H1 (cell line): ENCODE data around the gene CRCP. TPM values are rescaled to one million over a fixed set of nuclear protein-coding genes. Genes with fewer than 3 reads are reported as not detected.

Experiments
- CREB1 ChIP-seq: IDR thresholded peaks from 2 replicates; pipeline ENCODE4 v1.6.1; 2012; ENCODE audit warnings: inconsistent platforms
- HDAC6 ChIP-seq: IDR thresholded peaks from one replicate; pipeline ENCODE4 v1.7.1; 2012; ENCODE audit warnings: low read depth, mild to moderate bottlenecking, inconsistent platforms, low read length, moderate library complexity
- SP2 ChIP-seq: IDR thresholded peaks from 2 replicates; pipeline ENCODE4 v1.6.1; 2012; ENCODE audit warnings: mild to moderate bottlenecking, low read length, inconsistent platforms
- TAF1 ChIP-seq: IDR thresholded peaks from 2 replicates; pipeline ENCODE4 v1.6.1; 2011; ENCODE audit warnings: mild to moderate bottlenecking, low read depth, low read length
- polyA plus RNA-seq, 7 experiments: library from polyadenylated mRNA; depleted of rRNA in 3 of 7; stranded (reverse) in 5 of 7; unstranded in 2 of 7; fragments of >200 nt in 5 of 7; fragments of 200-250 nt in 2 of 7; gene quantifications; 1 replicate in 5 of 7; 2 replicates in 1 of 7; 4 replicates in 1 of 7; pipeline versions ENCODE4 v1.2.1 to v1.2.3, GENCODE V29; 2011 to 2013; ENCODE audit warnings: missing spikeins in 2 of 7, mixed read lengths in 2 of 7
- total RNA-seq: library from RNA; stranded (reverse); fragmentation: NEBNext Ultra II Directional; extraction: Animal tissue kit (Norgen Biotek cat#: 25700); gene quantifications from 2 replicates; pipeline ENCODE4 v1.2.1, GENCODE V29; 2021
- TF ChIP-seq, protein P1 (sequence below): fragments of 300-600 bp; sonication (generic); IDR thresholded peaks from 2 replicates; pipeline ENCODE4 v1.7.1; 2012; ENCODE audit warnings: low read length, moderate library complexity, mild to moderate bottlenecking, inconsistent platforms; ENCODE audit not compliant: insufficient replicate concordance
- TF ChIP-seq, protein P2 (sequence below): IDR thresholded peaks from 2 replicates; pipeline ENCODE4 v1.6.1; 2011; ENCODE audit warnings: low read length, improper control_type of control experiment
- TF ChIP-seq, protein P3 (sequence below): IDR thresholded peaks from 2 replicates; pipeline ENCODE4 v1.6.1; 2011; ENCODE audit warnings: low read depth, mild to moderate bottlenecking, low read length; ENCODE audit not compliant: insufficient read depth

Gene CRCP
- total and polyA plus RNA-seq, 2 of the 8 experiments (the other 6 are each of a cell fraction or from before 2014, with no cell fraction given), result 15.0 to 29.3 TPM

DNA sequence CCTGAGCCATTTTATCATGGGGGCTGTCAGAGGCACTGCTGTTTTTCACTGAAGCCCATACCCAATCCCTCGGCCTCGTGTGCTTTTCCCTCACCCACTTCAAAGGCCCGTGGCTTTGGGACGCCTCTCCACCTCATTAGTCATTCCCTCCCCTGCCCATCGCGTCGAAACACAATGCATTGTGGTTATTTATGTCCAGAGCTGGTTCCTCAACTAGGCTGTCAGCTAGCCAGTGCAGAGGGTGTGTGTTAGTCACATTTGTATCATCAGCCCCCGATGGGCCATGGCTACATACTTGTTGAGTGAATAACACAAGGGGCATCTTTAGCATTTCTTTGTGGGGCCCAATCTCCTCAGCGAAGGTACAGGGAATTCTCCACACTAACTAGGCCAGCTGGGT is 3.8 kb upstream of the CRCP start (continued):
- TF ChIP-seq, protein P1, sequence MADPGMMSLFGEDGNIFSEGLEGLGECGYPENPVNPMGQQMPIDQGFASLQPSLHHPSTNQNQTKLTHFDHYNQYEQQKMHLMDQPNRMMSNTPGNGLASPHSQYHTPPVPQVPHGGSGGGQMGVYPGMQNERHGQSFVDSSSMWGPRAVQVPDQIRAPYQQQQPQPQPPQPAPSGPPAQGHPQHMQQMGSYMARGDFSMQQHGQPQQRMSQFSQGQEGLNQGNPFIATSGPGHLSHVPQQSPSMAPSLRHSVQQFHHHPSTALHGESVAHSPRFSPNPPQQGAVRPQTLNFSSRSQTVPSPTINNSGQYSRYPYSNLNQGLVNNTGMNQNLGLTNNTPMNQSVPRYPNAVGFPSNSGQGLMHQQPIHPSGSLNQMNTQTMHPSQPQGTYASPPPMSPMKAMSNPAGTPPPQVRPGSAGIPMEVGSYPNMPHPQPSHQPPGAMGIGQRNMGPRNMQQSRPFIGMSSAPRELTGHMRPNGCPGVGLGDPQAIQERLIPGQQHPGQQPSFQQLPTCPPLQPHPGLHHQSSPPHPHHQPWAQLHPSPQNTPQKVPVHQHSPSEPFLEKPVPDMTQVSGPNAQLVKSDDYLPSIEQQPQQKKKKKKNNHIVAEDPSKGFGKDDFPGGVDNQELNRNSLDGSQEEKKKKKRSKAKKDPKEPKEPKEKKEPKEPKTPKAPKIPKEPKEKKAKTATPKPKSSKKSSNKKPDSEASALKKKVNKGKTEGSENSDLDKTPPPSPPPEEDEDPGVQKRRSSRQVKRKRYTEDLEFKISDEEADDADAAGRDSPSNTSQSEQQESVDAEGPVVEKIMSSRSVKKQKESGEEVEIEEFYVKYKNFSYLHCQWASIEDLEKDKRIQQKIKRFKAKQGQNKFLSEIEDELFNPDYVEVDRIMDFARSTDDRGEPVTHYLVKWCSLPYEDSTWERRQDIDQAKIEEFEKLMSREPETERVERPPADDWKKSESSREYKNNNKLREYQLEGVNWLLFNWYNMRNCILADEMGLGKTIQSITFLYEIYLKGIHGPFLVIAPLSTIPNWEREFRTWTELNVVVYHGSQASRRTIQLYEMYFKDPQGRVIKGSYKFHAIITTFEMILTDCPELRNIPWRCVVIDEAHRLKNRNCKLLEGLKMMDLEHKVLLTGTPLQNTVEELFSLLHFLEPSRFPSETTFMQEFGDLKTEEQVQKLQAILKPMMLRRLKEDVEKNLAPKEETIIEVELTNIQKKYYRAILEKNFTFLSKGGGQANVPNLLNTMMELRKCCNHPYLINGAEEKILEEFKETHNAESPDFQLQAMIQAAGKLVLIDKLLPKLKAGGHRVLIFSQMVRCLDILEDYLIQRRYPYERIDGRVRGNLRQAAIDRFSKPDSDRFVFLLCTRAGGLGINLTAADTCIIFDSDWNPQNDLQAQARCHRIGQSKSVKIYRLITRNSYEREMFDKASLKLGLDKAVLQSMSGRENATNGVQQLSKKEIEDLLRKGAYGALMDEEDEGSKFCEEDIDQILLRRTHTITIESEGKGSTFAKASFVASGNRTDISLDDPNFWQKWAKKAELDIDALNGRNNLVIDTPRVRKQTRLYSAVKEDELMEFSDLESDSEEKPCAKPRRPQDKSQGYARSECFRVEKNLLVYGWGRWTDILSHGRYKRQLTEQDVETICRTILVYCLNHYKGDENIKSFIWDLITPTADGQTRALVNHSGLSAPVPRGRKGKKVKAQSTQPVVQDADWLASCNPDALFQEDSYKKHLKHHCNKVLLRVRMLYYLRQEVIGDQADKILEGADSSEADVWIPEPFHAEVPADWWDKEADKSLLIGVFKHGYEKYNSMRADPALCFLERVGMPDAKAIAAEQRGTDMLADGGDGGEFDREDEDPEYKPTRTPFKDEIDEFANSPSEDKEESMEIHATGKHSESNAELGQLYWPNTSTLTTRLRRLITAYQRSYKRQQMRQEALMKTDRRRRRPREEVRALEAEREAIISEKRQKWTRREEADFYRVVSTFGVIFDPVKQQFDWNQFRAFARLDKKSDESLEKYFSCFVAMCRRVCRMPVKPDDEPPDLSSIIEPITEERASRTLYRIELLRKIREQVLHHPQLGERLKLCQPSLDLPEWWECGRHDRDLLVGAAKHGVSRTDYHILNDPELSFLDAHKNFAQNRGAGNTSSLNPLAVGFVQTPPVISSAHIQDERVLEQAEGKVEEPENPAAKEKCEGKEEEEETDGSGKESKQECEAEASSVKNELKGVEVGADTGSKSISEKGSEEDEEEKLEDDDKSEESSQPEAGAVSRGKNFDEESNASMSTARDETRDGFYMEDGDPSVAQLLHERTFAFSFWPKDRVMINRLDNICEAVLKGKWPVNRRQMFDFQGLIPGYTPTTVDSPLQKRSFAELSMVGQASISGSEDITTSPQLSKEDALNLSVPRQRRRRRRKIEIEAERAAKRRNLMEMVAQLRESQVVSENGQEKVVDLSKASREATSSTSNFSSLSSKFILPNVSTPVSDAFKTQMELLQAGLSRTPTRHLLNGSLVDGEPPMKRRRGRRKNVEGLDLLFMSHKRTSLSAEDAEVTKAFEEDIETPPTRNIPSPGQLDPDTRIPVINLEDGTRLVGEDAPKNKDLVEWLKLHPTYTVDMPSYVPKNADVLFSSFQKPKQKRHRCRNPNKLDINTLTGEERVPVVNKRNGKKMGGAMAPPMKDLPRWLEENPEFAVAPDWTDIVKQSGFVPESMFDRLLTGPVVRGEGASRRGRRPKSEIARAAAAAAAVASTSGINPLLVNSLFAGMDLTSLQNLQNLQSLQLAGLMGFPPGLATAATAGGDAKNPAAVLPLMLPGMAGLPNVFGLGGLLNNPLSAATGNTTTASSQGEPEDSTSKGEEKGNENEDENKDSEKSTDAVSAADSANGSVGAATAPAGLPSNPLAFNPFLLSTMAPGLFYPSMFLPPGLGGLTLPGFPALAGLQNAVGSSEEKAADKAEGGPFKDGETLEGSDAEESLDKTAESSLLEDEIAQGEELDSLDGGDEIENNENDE, result no peak
- no peak for TF ChIP-seq CREB1
- TF ChIP-seq SP2, result no peak
- TF ChIP-seq, protein P2, sequence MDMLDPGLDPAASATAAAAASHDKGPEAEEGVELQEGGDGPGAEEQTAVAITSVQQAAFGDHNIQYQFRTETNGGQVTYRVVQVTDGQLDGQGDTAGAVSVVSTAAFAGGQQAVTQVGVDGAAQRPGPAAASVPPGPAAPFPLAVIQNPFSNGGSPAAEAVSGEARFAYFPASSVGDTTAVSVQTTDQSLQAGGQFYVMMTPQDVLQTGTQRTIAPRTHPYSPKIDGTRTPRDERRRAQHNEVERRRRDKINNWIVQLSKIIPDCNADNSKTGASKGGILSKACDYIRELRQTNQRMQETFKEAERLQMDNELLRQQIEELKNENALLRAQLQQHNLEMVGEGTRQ, result no peak
- TF ChIP-seq HDAC6, result no peak
- TF ChIP-seq, protein P3, sequence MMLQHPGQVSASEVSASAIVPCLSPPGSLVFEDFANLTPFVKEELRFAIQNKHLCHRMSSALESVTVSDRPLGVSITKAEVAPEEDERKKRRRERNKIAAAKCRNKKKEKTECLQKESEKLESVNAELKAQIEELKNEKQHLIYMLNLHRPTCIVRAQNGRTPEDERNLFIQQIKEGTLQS, result no peak
- TF ChIP-seq TAF1, result no peak
